Fibroblast of the aortic adventitia (primary cell): ENCODE data around the gene CHST15. TPM values are rescaled to one million over a fixed set of nuclear protein-coding genes. Genes with fewer than 3 reads are reported as not detected.

ENCODE experiments used
- DNase-seq: peaks from one replicate; pipeline ENCODE4 v3.0.0-alpha.2; 2010; ENCODE audit warnings: low read depth
- H3K4me3 ChIP-seq: 2 replicates; pipeline ENCODE4 v1.5.1; 2011; ENCODE audit warnings: low read depth, mild to moderate bottlenecking, control low read depth, low read length, moderate library complexity
- CTCF ChIP-seq: IDR thresholded peaks from 2 replicates; pipeline ENCODE4 v1.5.1; 2011; ENCODE audit warnings: mild to moderate bottlenecking, low read length, control low read depth, inconsistent platforms; ENCODE audit not compliant: insufficient read depth
- total RNA-seq: library from RNA; depleted of rRNA; stranded (reverse); fragments of >200 nt; gene quantifications from 2 replicates; pipeline ENCODE4 v1.2.3, GENCODE V29; 2012; ENCODE audit warnings: low replicate concordance

Gene CHST15
- total RNA-seq, 1 donor, result 2.0 TPM

GRCh38 chr10:124030061-124030460, 63.3 kb downstream of the CHST15 start:
- no peak for DNase-seq
- no peak for TF ChIP-seq CTCF
- H3K4me3 ChIP-seq, result no peak overlapping the region

GRCh38 chr10:124029559-124029958, 63.8 kb downstream of the CHST15 start:
- DNase-seq, result no peak
- TF ChIP-seq CTCF, result no peak

GRCh38 chr10:124028700-124029480, 64.5 kb downstream of the CHST15 start:
- no peak for TF ChIP-seq CTCF
- no peak for DNase-seq
- no peak overlapping the region for H3K4me3 ChIP-seq

More at GRCh38 chr10:124029559-124029958, 63.8 kb downstream of the CHST15 start:
- H3K4me3 ChIP-seq, result no peak overlapping the region

GRCh38 chr10:124027651-124028050, 65.7 kb downstream of the CHST15 start:
- TF ChIP-seq CTCF, result no peak
- H3K4me3 ChIP-seq, result no peak overlapping the region
- DNase-seq, result no peak

GRCh38 chr10:124027031-124027611, 66.3 kb downstream of the CHST15 start:
- no peak for DNase-seq
- no peak for TF ChIP-seq CTCF
- H3K4me3 ChIP-seq, result no peak overlapping the region

- no peak overlapping the region for H3K4me3 ChIP-seq
- TF ChIP-seq CTCF, result no peak
- no peak for DNase-seq
Observed at GRCh38 chr10:124026589-124026939, 66.8 kb downstream of the CHST15 start.
